ENCODE measurements around the gene NMU. TPM values are rescaled to one million over a fixed set of nuclear protein-coding genes. Genes with fewer than 3 reads are reported as not detected.

Gene NMU
- total RNA-seq, 4 donors from 2014 or later, result not detected

- Histone ChIP-seq H3K27me3 (no peaks in the 10 kb centered on the region), H3K36me3 (no peaks in the 10 kb centered on the region), H3K4me3 (no peak overlapping the region), H3K4me1 (no peaks in the 10 kb centered on the region), H3K9me3 (no peaks in the 10 kb centered on the region), H3K27ac (no peak overlapping the region)
- DNase-seq, result no peak
- TF ChIP-seq POLR2A (IDR thresholded peaks at IDR 0.05), result no peak
These were observed 37.3 kb upstream of the NMU start for GRCh38 chr4:55673424-55673823.

DNA sequence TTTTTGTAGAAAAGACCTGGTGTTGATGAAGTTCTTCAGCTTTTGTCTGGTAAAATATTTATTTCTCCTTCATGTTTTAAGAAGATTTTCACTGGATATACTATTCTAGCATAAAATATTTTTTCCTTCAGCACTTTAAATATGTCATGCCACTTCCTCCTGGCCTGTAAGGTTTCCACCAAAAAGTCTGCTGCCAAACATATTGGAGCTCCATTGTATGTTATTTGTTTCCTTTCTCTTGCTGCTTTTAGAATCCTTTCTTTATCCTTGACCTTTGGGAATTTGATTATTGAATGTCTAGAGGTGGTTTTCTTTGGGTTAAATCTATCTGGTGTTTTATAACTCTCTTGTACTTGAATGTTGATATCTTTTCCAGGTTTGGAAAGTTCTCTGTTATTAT lies 35.6 kb upstream of the NMU start:
- Histone ChIP-seq H3K9me3 (no peaks in the 10 kb centered on the region), H3K36me3 (no peaks in the 10 kb centered on the region), H3K4me3 (no peak overlapping the region), H3K4me1 (no peaks in the 10 kb centered on the region), H3K27ac (no peak overlapping the region), H3K27me3 (no peaks in the 10 kb centered on the region)
- DNase-seq, result no peak
- TF ChIP-seq POLR2A (IDR thresholded peaks at IDR 0.05), result no peak
- TF ChIP-seq, protein P1, sequence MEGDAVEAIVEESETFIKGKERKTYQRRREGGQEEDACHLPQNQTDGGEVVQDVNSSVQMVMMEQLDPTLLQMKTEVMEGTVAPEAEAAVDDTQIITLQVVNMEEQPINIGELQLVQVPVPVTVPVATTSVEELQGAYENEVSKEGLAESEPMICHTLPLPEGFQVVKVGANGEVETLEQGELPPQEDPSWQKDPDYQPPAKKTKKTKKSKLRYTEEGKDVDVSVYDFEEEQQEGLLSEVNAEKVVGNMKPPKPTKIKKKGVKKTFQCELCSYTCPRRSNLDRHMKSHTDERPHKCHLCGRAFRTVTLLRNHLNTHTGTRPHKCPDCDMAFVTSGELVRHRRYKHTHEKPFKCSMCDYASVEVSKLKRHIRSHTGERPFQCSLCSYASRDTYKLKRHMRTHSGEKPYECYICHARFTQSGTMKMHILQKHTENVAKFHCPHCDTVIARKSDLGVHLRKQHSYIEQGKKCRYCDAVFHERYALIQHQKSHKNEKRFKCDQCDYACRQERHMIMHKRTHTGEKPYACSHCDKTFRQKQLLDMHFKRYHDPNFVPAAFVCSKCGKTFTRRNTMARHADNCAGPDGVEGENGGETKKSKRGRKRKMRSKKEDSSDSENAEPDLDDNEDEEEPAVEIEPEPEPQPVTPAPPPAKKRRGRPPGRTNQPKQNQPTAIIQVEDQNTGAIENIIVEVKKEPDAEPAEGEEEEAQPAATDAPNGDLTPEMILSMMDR (IDR thresholded peaks at IDR 0.05), result no peak

DNA sequence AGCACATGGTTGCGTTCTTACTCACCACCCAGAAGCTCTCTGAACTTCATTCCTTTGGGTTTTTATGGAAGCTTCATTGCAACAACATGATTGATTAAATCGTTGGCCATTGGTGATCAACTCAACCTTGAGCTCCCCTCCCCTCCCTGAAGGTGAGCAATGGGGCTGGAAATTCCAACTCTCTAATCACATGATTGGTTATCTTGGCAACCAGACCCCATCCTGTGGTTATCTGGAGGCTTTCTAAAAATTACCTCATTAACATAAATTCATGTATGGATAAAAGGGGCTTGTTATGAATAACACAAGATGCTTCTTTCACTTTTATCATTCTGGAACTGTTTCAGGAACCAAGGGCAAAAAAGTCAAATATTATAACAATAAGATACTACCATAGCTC lies 34.6 kb upstream of the NMU start:
- no peaks in the 10 kb centered on the region for H3K36me3 ChIP-seq
- H3K9me3 ChIP-seq, result no peaks in the 10 kb centered on the region
- no peaks in the 10 kb centered on the region for H3K27me3 ChIP-seq
- H3K4me1 ChIP-seq, result no peaks in the 10 kb centered on the region
- no peak overlapping the region for H3K27ac ChIP-seq
- H3K4me3 ChIP-seq, result no peak overlapping the region
- no peak for DNase-seq
- TF ChIP-seq, protein P1 (IDR thresholded peaks at IDR 0.05), result no peak
- no peak for TF ChIP-seq POLR2A (IDR thresholded peaks at IDR 0.05)

DNA sequence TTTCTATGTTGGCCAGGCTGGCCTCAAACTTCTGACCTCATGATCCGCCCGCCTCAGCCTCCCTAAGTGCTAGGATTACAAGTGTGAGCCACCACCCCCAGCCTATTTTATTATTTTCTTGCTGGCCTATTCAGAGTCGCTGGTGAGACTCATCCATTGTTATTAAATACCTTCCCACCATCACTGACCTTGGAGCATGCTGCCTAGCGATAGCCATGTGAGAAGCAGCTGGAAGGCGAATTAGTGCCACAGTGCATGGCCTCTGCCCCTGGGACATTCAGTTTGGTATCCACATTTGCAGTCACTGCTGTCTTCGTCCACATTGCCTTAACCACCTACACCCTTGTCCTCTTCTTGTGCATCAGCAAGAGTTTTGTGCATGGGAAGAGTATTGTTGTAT lies 32.4 kb upstream of the NMU start:
- Histone ChIP-seq H3K4me3 (no peak overlapping the region), H3K27me3 (no peaks in the 10 kb centered on the region), H3K36me3 (no peaks in the 10 kb centered on the region), H3K9me3 (no peaks in the 10 kb centered on the region), H3K27ac (no peak overlapping the region), H3K4me1 (no peaks in the 10 kb centered on the region)
- DNase-seq, result no peak
- TF ChIP-seq, protein P1 (IDR thresholded peaks at IDR 0.05), result no peak

- H3K27me3 ChIP-seq, result no peaks in the 10 kb centered on the region
- TF ChIP-seq POLR2A (IDR thresholded peaks at IDR 0.05), result no peak
- TF ChIP-seq, protein P1 (IDR thresholded peaks at IDR 0.05), result no peak
- H3K9me3 ChIP-seq, result no peaks in the 10 kb centered on the region
- H3K36me3 ChIP-seq, result no peaks in the 10 kb centered on the region
- no peak overlapping the region for H3K27ac ChIP-seq
- no peak overlapping the region for H3K4me3 ChIP-seq
- H3K4me1 ChIP-seq, result no peaks in the 10 kb centered on the region
- no peak for DNase-seq
These were observed 30.4 kb upstream of the NMU start for GRCh38 chr4:55666535-55666934.

GRCh38 chr4:55663145-55663544 lies 27.0 kb upstream of the NMU start:
- Histone ChIP-seq H3K9me3 (no peaks in the 10 kb centered on the region), H3K36me3 (no peaks in the 10 kb centered on the region), H3K4me3 (no peak overlapping the region), H3K27ac (no peak overlapping the region), H3K4me1 (no peaks in the 10 kb centered on the region), H3K27me3 (no peaks in the 10 kb centered on the region)
- no peak for TF ChIP-seq POLR2A (IDR thresholded peaks at IDR 0.05)
- TF ChIP-seq, protein P1 (IDR thresholded peaks at IDR 0.05), result no peak
- DNase-seq, result no peak
